Measurements from ENCODE around the gene DDX60. TPM values are rescaled to one million over a fixed set of nuclear protein-coding genes. Genes with fewer than 3 reads are reported as not detected.

Gene DDX60
- polyA plus RNA-seq, 1 of the 3 experiments (the other 2 are of a cell fraction), result 2.7 TPM

GRCh38 chr4:168272488-168272887 is 46.1 kb downstream of the DDX60 start:
- H4K20me1 ChIP-seq (ENCODE audit: insufficient read depth), result no peaks in the 10 kb centered on the region
- ChIA-PET CTCF (no interaction called here), POLR2A (no interaction called here)
- no peaks in the 10 kb centered on the region for H3F3A ChIP-seq (replicated peaks; ENCODE audit: insufficient read depth)
- H3K4me2 ChIP-seq, result no peak overlapping the region
- no peaks in the 10 kb centered on the region for H3K27me3 ChIP-seq (ENCODE audit: insufficient read depth)
- no peak overlapping the region for H3K9ac ChIP-seq
- WGBS (ENCODE audit: low lambda C conversion rate), result 80% methylated on average over 2 of the region's 2 CpGs
- H3K4me3 ChIP-seq (ENCODE audit: low read depth in 2 of 2, low read length in 1 of 2), result no peak overlapping the region
- TF ChIP-seq CTCF (IDR thresholded peaks at IDR 0.05) (no peak), FOXM1 (IDR thresholded peaks at IDR 0.05; ENCODE audit: low read depth) (no peak), NRF1 (IDR thresholded peaks at IDR 0.05; ENCODE audit: low read depth, low read length) (no peak), POLR2AphosphoS5 (IDR thresholded peaks at IDR 0.05; ENCODE audit: low read depth, low read length) (no peak), FOXJ3 (CRISPR knock-in tag; IDR thresholded peaks at IDR 0.05) (no peak), MAX (IDR thresholded peaks at IDR 0.05; ENCODE audit: low read depth) (no peak), EZH2phosphoT487 (IDR thresholded peaks at IDR 0.05; ENCODE audit: borderline replicate concordance, low read depth) (no peak), MXI1 (IDR thresholded peaks at IDR 0.05; ENCODE audit: low read depth, low read length) (no peak), RXRA (IDR thresholded peaks at IDR 0.05; ENCODE audit: borderline replicate concordance, low read depth) (no peak), JUND (IDR thresholded peaks at IDR 0.05) (no peak), CHD2 (IDR thresholded peaks at IDR 0.05; ENCODE audit: low read length, partially characterized antibody) (no peak), REST (IDR thresholded peaks at IDR 0.05; ENCODE audit: low read depth, low read length) (no peak), TCF12 (IDR thresholded peaks at IDR 0.05) (no peak)
- H2AFZ ChIP-seq (ENCODE audit: low read depth), result no peak overlapping the region
- H3K79me2 ChIP-seq (ENCODE audit: insufficient read depth), result no peaks in the 10 kb centered on the region
- H3K27ac ChIP-seq (ENCODE audit: low read depth in 2 of 2, low read length in 1 of 2), result no peak overlapping the region
- H3K9me2 ChIP-seq, result no peaks in the 10 kb centered on the region
- peaks cover under 1 to 8% of the 10 kb centered on the region in 2 experiments for H3K36me3 ChIP-seq (replicated peaks in 1 of 2; ENCODE audit: control insufficient read depth in 1 of 2, insufficient read depth in 2 of 2, low read length in 1 of 2)
- H3K4me1 ChIP-seq (ENCODE audit: control insufficient read depth in 1 of 2, insufficient read depth in 2 of 2, low read depth in 1 of 2, low read length in 1 of 2), result no peaks in the 10 kb centered on the region
- DNase-seq, result no peak
- H3K9me3 ChIP-seq, result no peaks in the 10 kb centered on the region

- no peak for DNase-seq
- no peaks in the 10 kb centered on the region for H3K9me2 ChIP-seq
- 68% methylated on average over 2 of the region's 2 CpGs for WGBS (ENCODE audit: low lambda C conversion rate)
- H3K36me3 ChIP-seq (replicated peaks in 1 of 2; ENCODE audit: control insufficient read depth in 1 of 2, insufficient read depth in 2 of 2, low read length in 1 of 2), result peaks cover 2 to 8% of the 10 kb centered on the region in 2 experiments
- no peaks in the 10 kb centered on the region for H4K20me1 ChIP-seq (ENCODE audit: insufficient read depth)
- no peaks in the 10 kb centered on the region for H3F3A ChIP-seq (replicated peaks; ENCODE audit: insufficient read depth)
- H3K9ac ChIP-seq, result no peak overlapping the region
- H3K4me3 ChIP-seq (ENCODE audit: low read depth in 2 of 2, low read length in 1 of 2), result no peak overlapping the region
- no peaks in the 10 kb centered on the region for H3K9me3 ChIP-seq
- H3K79me2 ChIP-seq (ENCODE audit: insufficient read depth), result no peaks in the 10 kb centered on the region
- no peak overlapping the region for H3K4me2 ChIP-seq
- no peak overlapping the region for H2AFZ ChIP-seq (ENCODE audit: low read depth)
- POLR2A ChIA-PET, result no interaction called here
- CTCF ChIA-PET, result interaction anchor here (1.3 kb wide), 1 partner anchor 49 kb away, joined by 3 read pairs; the partner anchor contains the start of gene DDX60
- no peaks in the 10 kb centered on the region; a peak in 1 of 4 replicates for H3K4me1 ChIP-seq (ENCODE audit: control insufficient read depth in 1 of 2, insufficient read depth in 2 of 2, low read depth in 1 of 2, low read length in 1 of 2)
- no peaks in the 10 kb centered on the region for H3K27me3 ChIP-seq (ENCODE audit: insufficient read depth)
- no peak overlapping the region for H3K27ac ChIP-seq (ENCODE audit: low read depth in 2 of 2, low read length in 1 of 2)
- no peak for TF ChIP-seq JUND (IDR thresholded peaks at IDR 0.05)
- TF ChIP-seq TCF12 (IDR thresholded peaks at IDR 0.05), result no peak
- no peak for TF ChIP-seq NFIC (IDR thresholded peaks at IDR 0.05; ENCODE audit: borderline replicate concordance)
- no peak for TF ChIP-seq CTCF (IDR thresholded peaks at IDR 0.05)
- TF ChIP-seq RAD21 (IDR thresholded peaks at IDR 0.05; ENCODE audit: low read length), result no peak
- TF ChIP-seq SMC3 (IDR thresholded peaks at IDR 0.05; ENCODE audit: low read depth, low read length), result no peak
- TF ChIP-seq MEF2A (IDR thresholded peaks at IDR 0.05; ENCODE audit: borderline replicate concordance, low read depth), result no peak
- TF ChIP-seq PBX3 (IDR thresholded peaks at IDR 0.05), result no peak
- no peak for TF ChIP-seq USF2 (IDR thresholded peaks at IDR 0.05; ENCODE audit: borderline replicate concordance, low read depth, low read length)
These were observed 48.7 kb downstream of the DDX60 start for GRCh38 chr4:168269896-168270295.
